Right atrium auricular region (tissue), 2 donors: ENCODE data around the gene CDH20. TPM values are rescaled to one million over a fixed set of nuclear protein-coding genes. Genes with fewer than 3 reads are reported as not detected.

Experiments
- DNase-seq: peaks from one replicate; pipeline ENCODE4 v3.0.0-alpha.2; 2019; ENCODE audit warnings: low spot score
- H3K27ac ChIP-seq, 2 donors: fragments of 200-600 bp; sonication (generic); 1 replicate in 1 of 2; 2 replicates in 1 of 2; pipeline ENCODE4 v1.5.1; 2016 to 2019
- H3K27me3 ChIP-seq, 2 donors: fragments of 200-600 bp; sonication (generic); one replicate each; pipeline versions ENCODE4 v1.5.1 to v1.6.0; 2017 to 2019
- H3K36me3 ChIP-seq: fragments of 200-600 bp; sonication (generic); one replicate; pipeline ENCODE4 v1.5.1; 2016
- H3K4me1 ChIP-seq, 2 donors: fragments of 200-600 bp; sonication (generic); one replicate each; pipeline versions ENCODE4 v1.5.1 to v1.6.0; 2017 to 2019
- H3K4me3 ChIP-seq, 2 donors: fragments of 200-600 bp; sonication (generic); 1 replicate in 1 of 2; 2 replicates in 1 of 2; pipeline ENCODE4 v1.5.1; 2017 to 2019; ENCODE audit warnings: mild to moderate bottlenecking in 1 of 2, moderate library complexity in 1 of 2
- H3K9me3 ChIP-seq, 2 donors: fragments of 200-600 bp; sonication (generic); one replicate each; pipeline ENCODE4 v1.5.1; 2019
- total RNA-seq, 2 donors: library from RNA; depleted of rRNA; stranded (reverse); fragments of >200 nt; gene quantifications; one replicate each; pipeline ENCODE4 v1.1.0, GENCODE V29; 2016
- TF ChIP-seq, protein P1 (sequence below), 2 donors: fragments of 200-600 bp; sonication (generic); IDR thresholded peaks; one replicate each; pipeline ENCODE4 v1.5.1; 2019; ENCODE audit warnings: antibody characterized with exemption in 2 of 2

CDH20 gene
- total RNA-seq, 2 donors from 2014 or later: 0.41 TPM; not detected in 1

DNA sequence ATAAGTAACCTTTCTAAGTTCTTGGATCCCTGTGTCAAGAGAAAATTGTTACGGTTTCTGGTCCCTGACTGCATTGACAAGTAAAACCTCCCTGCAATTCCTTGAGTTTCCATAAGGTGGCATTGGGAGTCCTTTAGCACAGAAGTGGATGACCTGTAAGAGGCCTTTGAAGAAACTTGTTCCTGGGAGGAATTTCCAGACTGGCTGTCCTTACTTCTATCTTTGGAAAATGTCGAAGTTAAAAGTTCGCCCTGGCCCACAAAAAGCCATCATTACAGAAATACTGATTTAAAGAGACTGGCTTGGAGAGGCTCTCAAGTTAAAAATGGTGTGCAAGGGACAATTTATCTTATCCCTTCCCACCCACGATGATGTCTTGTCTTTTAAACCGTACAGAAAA lies 218.4 kb downstream of the CDH20 start:
- no peak for DNase-seq
- Histone ChIP-seq H3K4me1 (no peaks in the 10 kb centered on the region), H3K36me3 (no peaks in the 10 kb centered on the region), H3K27ac (no peak overlapping the region), H3K9me3 (no peaks in the 10 kb centered on the region), H3K4me3 (no peak overlapping the region), H3K27me3 (no peaks in the 10 kb centered on the region)
- TF ChIP-seq, protein P1, sequence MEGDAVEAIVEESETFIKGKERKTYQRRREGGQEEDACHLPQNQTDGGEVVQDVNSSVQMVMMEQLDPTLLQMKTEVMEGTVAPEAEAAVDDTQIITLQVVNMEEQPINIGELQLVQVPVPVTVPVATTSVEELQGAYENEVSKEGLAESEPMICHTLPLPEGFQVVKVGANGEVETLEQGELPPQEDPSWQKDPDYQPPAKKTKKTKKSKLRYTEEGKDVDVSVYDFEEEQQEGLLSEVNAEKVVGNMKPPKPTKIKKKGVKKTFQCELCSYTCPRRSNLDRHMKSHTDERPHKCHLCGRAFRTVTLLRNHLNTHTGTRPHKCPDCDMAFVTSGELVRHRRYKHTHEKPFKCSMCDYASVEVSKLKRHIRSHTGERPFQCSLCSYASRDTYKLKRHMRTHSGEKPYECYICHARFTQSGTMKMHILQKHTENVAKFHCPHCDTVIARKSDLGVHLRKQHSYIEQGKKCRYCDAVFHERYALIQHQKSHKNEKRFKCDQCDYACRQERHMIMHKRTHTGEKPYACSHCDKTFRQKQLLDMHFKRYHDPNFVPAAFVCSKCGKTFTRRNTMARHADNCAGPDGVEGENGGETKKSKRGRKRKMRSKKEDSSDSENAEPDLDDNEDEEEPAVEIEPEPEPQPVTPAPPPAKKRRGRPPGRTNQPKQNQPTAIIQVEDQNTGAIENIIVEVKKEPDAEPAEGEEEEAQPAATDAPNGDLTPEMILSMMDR (IDR thresholded peaks at IDR 0.05): peak; percentile 75 to 93

DNA sequence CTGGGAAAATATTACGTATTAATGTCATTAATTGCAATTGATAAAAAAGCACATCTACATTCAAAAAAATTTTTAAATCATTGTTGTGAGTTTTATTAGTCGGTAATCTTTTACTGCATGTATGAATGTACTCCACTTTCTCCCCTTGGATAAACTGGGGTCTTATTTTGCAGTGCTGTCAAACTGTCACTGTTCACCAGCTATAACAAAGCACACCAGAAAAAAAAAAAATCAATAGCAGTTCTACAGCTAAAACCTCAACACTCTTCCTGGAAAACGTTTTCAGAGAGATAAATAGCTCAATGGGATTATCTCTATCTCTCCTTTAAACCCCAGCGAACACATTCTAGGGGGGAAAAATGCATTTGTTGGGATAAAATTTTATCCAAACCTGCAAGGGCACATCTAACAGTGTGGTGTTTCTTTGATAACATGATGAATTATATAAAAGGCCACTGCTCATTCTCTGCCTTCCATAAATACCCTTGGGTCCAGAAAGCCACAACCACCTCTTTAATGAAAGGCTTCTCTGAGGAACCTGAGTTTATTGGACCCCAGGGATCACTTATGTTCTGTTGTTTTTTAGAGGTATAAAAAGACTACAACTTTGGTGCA lies 219.9 kb downstream of the CDH20 start:
- H3K4me3 ChIP-seq: no peak overlapping the region
- no peak for DNase-seq
- no peaks in the 10 kb centered on the region for H3K9me3 ChIP-seq
- no peaks in the 10 kb centered on the region for H3K36me3 ChIP-seq
- no peak overlapping the region for H3K27ac ChIP-seq
- H3K27me3 ChIP-seq: no peaks in the 10 kb centered on the region
- TF ChIP-seq, protein P1 (IDR thresholded peaks at IDR 0.05): no peak
- H3K4me1 ChIP-seq: no peaks in the 10 kb centered on the region

DNA sequence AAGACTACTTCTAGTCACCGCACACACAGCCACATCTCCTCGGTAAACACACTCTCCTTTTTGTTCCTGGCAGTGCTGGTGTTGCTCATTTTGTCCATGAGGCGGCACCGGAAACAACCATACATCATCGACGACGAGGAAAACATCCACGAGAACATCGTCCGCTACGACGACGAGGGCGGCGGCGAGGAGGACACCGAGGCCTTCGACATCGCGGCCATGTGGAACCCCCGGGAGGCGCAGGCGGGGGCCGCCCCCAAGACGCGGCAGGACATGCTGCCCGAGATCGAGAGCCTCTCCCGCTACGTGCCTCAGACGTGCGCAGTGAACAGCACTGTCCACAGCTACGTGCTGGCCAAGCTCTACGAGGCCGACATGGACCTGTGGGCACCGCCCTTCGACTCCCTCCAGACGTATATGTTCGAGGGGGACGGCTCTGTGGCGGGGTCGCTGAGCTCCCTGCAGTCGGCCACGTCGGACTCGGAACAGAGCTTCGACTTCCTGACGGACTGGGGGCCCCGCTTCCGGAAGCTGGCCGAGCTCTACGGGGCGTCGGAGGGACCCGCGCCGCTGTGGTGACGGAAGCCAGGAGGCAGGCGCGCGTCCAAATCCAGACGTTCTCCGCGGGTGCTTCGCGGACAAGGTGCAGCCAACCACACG lies 221.0 kb downstream of the CDH20 start:
- no peak overlapping the region for H3K4me3 ChIP-seq
- H3K4me1 ChIP-seq: no peaks in the 10 kb centered on the region

DNA sequence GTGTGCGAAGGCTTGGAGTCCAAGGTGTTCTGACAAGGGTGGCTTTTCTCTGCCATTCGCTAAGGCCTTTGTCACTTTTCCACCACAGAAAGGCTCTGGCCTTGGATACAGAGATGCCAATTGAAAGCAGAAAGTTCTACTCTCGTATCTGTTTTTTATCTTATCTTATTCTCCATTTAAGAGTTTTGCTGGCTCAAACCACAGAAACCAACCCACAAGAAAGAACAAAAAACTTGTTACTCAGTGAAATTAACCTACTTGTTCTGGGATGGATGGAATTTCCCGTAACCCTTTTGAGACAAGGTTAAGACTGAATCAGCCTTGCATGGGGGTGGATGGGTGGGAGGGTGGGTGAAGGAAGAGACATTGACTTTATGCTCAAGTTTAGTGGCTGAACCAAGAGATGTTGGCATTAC lies 221.7 kb downstream of the CDH20 start:
- Histone ChIP-seq H3K4me1 (no peaks in the 10 kb centered on the region), H3K4me3 (no peak overlapping the region), H3K36me3 (no peaks in the 10 kb centered on the region), H3K27ac (no peak overlapping the region), H3K9me3 (no peaks in the 10 kb centered on the region), H3K27me3 (no peaks in the 10 kb centered on the region)
- no peak for DNase-seq
- TF ChIP-seq, protein P1 (IDR thresholded peaks at IDR 0.05): no peak

More for the DNA sequence above, 221.0 kb downstream of the CDH20 start:
- H3K27ac ChIP-seq: no peak overlapping the region
- no peaks in the 10 kb centered on the region for H3K27me3 ChIP-seq
- no peaks in the 10 kb centered on the region for H3K36me3 ChIP-seq
- no peaks in the 10 kb centered on the region for H3K9me3 ChIP-seq
- TF ChIP-seq, protein P1 (IDR thresholded peaks at IDR 0.05): no peak
- no peak for DNase-seq

DNA sequence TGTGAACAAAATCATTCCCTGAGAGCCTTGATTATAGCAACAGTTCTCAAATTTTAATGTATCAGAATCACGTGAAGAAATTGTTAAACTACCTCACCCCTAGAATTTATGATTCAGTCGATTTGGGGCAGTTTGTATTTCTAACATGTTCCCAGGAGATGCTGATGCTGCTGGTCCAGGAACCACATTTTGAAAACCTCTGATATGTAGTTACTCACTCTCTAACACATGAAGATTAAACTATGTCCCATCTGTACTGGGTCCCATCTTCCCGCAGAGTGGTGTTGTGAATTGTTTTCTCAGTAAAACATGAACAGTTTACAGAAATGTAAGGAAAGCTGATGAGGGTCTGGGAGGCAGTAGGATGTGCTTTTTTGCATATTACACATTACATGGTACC lies 223.1 kb downstream of the CDH20 start:
- TF ChIP-seq, protein P1 (IDR thresholded peaks at IDR 0.05): no peak
- DNase-seq: no peak

More for the DNA sequence above, 223.1 kb downstream of the CDH20 start:
- Histone ChIP-seq H3K4me1 (no peaks in the 10 kb centered on the region), H3K4me3 (no peak overlapping the region), H3K36me3 (no peaks in the 10 kb centered on the region), H3K9me3 (no peaks in the 10 kb centered on the region), H3K27ac (no peak overlapping the region), H3K27me3 (no peaks in the 10 kb centered on the region)
